Prostate gland (tissue), 2 donors: ENCODE results near the gene TMTC1. TPM values are rescaled to one million over a fixed set of nuclear protein-coding genes. Genes with fewer than 3 reads are reported as not detected.

ENCODE experiments used
- DNase-seq: peaks from one replicate; pipeline ENCODE4 v3.0.0-alpha.2; 2019; ENCODE audit warnings: low spot score
- H3K27ac ChIP-seq, 2 donors: fragments of 200-600 bp; sonication (generic); 2 replicates each; pipeline ENCODE4 v1.5.1; 2017 to 2019
- H3K27me3 ChIP-seq: fragments of 200-600 bp; sonication (generic); replicated peaks from 2 replicates; pipeline ENCODE4 v1.5.1; 2019; ENCODE audit not compliant: insufficient read depth
- H3K36me3 ChIP-seq, 2 donors: fragments of 200-600 bp; sonication (generic); 1 replicate in 1 of 2; 2 replicates in 1 of 2; pipeline versions ENCODE4 v1.5.1 to v1.8.1; 2017 to 2019
- H3K4me1 ChIP-seq: fragments of 200-600 bp; sonication (generic); replicated peaks from 2 replicates; pipeline ENCODE4 v1.5.1; 2019
- H3K4me3 ChIP-seq, 2 donors: fragments of 200-600 bp; sonication (generic); 2 replicates each; pipeline ENCODE4 v1.5.1; 2017 to 2019
- H3K9me3 ChIP-seq: fragments of 200-600 bp; sonication (generic); 2 replicates; pipeline ENCODE4 v1.5.1; 2017
- CTCF ChIP-seq, 4 experiments: fragments of 200-600 bp in 2 of 4; fragments of 450-650 bp in 2 of 4; sonication (generic) in 2 of 4; IDR thresholded peaks; 1 replicate in 3 of 4; 2 replicates in 1 of 4; pipeline ENCODE4 v1.5.1; 2016 to 2019; ENCODE audit warnings: antibody characterized with exemption in 4 of 4, mild to moderate bottlenecking in 2 of 4, moderate library complexity in 2 of 4
- POLR2A ChIP-seq: fragments of 450-650 bp; IDR thresholded peaks from one replicate; pipeline ENCODE4 v1.6.1; 2016; ENCODE audit warnings: antibody characterized with exemption, mild to moderate bottlenecking
- POLR2AphosphoS5 ChIP-seq: sonication (generic); formaldehyde crosslinking; IDR thresholded peaks from one replicate; pipeline ENCODE4 v1.6.1; 2017; ENCODE audit warnings: antibody characterized with exemption
- WGBS: methylation state at CpG from one replicate; pipeline ENCODE4 v1.1.5; 2018; 5-methylcytosine and 5-hydroxymethylcytosine counted together
- intact Hi-C: fragments of 100-400 bp; cut with DNase I; formaldehyde crosslinking; loops from one replicate; pipeline ENCODE4 v1.14.2; 2022
- total RNA-seq, 2 donors: library from RNA; depleted of rRNA; stranded (reverse); fragments of >200 nt; gene quantifications; one replicate each; pipeline ENCODE4 v1.1.0, GENCODE V29; 2016

The TMTC1 gene
- total RNA-seq, 2 donors from 2014 or later, result 12.9 to 25.2 TPM

GRCh38 chr12:29771165-29771564, 12.6 kb downstream of the TMTC1 start:
- DNase-seq, result no peak
- 74% methylated on average over 3 of the region's 3 CpGs for WGBS

GRCh38 chr12:29769162-29769858, 14.4 kb downstream of the TMTC1 start:
- no peak for DNase-seq
- WGBS, result 86% methylated on average over 4 of the region's 4 CpGs
- no peaks in the 10 kb centered on the region for H3K9me3 ChIP-seq
- intact Hi-C loops, result no loop called here
- H3K27me3 ChIP-seq, result no peaks in the 10 kb centered on the region
- no peaks in the 10 kb centered on the region for H3K4me1 ChIP-seq
- H3K27ac ChIP-seq, result no peak overlapping the region
- H3K4me3 ChIP-seq, result no peak overlapping the region
- no peak for TF ChIP-seq POLR2A
- no peak for TF ChIP-seq CTCF (IDR thresholded peaks at IDR 0.05)
- no peak for TF ChIP-seq POLR2AphosphoS5
- H3K36me3 ChIP-seq, result no peaks in the 10 kb centered on the region

More at GRCh38 chr12:29771165-29771564, 12.6 kb downstream of the TMTC1 start:
- H3K27ac ChIP-seq, result no peak overlapping the region
- no peaks in the 10 kb centered on the region for H3K4me1 ChIP-seq
- no peaks in the 10 kb centered on the region for H3K9me3 ChIP-seq
- no peaks in the 10 kb centered on the region for H3K36me3 ChIP-seq
- H3K27me3 ChIP-seq, result no peaks in the 10 kb centered on the region
- TF ChIP-seq POLR2A (no peak), POLR2AphosphoS5 (no peak), CTCF (IDR thresholded peaks at IDR 0.05) (no peak)
- intact Hi-C loops, result no loop called here
- H3K4me3 ChIP-seq, result no peak overlapping the region

GRCh38 chr12:29768372-29768771, 15.4 kb downstream of the TMTC1 start:
- no peaks in the 10 kb centered on the region for H3K9me3 ChIP-seq
- DNase-seq, result no peak
- WGBS, result 67% methylated on average over 2 of the region's 2 CpGs
- H3K4me1 ChIP-seq, result no peaks in the 10 kb centered on the region
- H3K27ac ChIP-seq, result no peak overlapping the region
- TF ChIP-seq POLR2A (no peak), CTCF (IDR thresholded peaks at IDR 0.05) (no peak), POLR2AphosphoS5 (no peak)
- no peak overlapping the region for H3K4me3 ChIP-seq
- H3K27me3 ChIP-seq, result no peaks in the 10 kb centered on the region
- no peaks in the 10 kb centered on the region for H3K36me3 ChIP-seq
- intact Hi-C loops, result no loop called here

GRCh38 chr12:29763301-29763683, 20.4 kb downstream of the TMTC1 start:
- TF ChIP-seq POLR2A, result no peak
- Histone ChIP-seq H3K4me3 (no peak overlapping the region), H3K9me3 (no peaks in the 10 kb centered on the region), H3K4me1 (no peaks in the 10 kb centered on the region), H3K27me3 (no peaks in the 10 kb centered on the region), H3K27ac (no peak overlapping the region), H3K36me3 (no peaks in the 10 kb centered on the region)
- no peak for DNase-seq
- intact Hi-C loops, result no loop called here

- Histone ChIP-seq H3K4me1 (no peaks in the 10 kb centered on the region), H3K27me3 (no peaks in the 10 kb centered on the region), H3K4me3 (no peak overlapping the region), H3K36me3 (no peaks in the 10 kb centered on the region), H3K27ac (no peak overlapping the region), H3K9me3 (no peaks in the 10 kb centered on the region)
- intact Hi-C loops, result no loop called here
- TF ChIP-seq POLR2AphosphoS5 (peak; percentile 70), POLR2A (no peak)
- peak; percentile 68 for DNase-seq
- 50% methylated on average over 7 of the region's 7 CpGs for WGBS
These were observed 21.0 kb downstream of the TMTC1 start for GRCh38 chr12:29762637-29763300.

GRCh38 chr12:29759950-29760349, 23.8 kb downstream of the TMTC1 start:
- H3K9me3 ChIP-seq, result no peaks in the 10 kb centered on the region
- no peak for DNase-seq
- intact Hi-C loops, result no loop called here
- 90% methylated on average over 2 of the region's 2 CpGs for WGBS
- H3K4me3 ChIP-seq, result no peak overlapping the region
- no peaks in the 10 kb centered on the region for H3K36me3 ChIP-seq
- no peak for TF ChIP-seq POLR2AphosphoS5
- TF ChIP-seq CTCF (IDR thresholded peaks at IDR 0.05), result no peak
- TF ChIP-seq POLR2A, result no peak
- H3K4me1 ChIP-seq, result no peaks in the 10 kb centered on the region
- no peak overlapping the region for H3K27ac ChIP-seq
- H3K27me3 ChIP-seq, result no peaks in the 10 kb centered on the region
